GM12801 (cell line): Measurements from ENCODE around the gene ADCK1.

Experiments used
- TF ChIP-seq, protein P1 (sequence below): IDR thresholded peaks from one replicate; pipeline ENCODE4 v1.5.1; 2011; ENCODE audit warnings: control low read depth; ENCODE audit not compliant: insufficient read length; ENCODE audit errors: extremely low read depth

ADCK1 gene

GRCh38 chr14:77862154-77862786, 62.4 kb downstream of the ADCK1 start:
- TF ChIP-seq, protein P1, sequence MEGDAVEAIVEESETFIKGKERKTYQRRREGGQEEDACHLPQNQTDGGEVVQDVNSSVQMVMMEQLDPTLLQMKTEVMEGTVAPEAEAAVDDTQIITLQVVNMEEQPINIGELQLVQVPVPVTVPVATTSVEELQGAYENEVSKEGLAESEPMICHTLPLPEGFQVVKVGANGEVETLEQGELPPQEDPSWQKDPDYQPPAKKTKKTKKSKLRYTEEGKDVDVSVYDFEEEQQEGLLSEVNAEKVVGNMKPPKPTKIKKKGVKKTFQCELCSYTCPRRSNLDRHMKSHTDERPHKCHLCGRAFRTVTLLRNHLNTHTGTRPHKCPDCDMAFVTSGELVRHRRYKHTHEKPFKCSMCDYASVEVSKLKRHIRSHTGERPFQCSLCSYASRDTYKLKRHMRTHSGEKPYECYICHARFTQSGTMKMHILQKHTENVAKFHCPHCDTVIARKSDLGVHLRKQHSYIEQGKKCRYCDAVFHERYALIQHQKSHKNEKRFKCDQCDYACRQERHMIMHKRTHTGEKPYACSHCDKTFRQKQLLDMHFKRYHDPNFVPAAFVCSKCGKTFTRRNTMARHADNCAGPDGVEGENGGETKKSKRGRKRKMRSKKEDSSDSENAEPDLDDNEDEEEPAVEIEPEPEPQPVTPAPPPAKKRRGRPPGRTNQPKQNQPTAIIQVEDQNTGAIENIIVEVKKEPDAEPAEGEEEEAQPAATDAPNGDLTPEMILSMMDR, result no peak

DNA sequence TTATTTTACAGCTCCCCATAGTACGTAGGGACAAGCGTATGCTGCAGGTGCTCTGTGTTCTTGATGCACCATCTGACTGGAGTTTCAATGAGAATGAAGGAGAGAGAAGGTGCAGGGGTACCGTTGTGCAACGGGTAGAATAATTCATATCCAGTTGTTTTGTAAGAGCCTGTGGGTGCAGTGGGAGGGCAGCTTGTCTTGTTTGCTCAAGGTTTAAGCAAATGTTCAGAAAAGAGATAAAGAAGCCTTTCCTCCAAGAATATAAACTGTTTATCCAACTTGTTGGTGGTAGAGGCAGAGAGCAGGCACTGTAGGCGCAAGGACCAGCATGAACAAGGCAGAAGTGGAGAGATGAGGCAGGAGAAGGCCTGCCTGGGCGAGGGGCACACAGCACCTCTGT, 64.2 kb downstream of the ADCK1 start:
- TF ChIP-seq, protein P1, result no peak

- TF ChIP-seq, protein P1, result no peak
Measured at GRCh38 chr14:77864580-77864979, 64.7 kb downstream of the ADCK1 start.

DNA sequence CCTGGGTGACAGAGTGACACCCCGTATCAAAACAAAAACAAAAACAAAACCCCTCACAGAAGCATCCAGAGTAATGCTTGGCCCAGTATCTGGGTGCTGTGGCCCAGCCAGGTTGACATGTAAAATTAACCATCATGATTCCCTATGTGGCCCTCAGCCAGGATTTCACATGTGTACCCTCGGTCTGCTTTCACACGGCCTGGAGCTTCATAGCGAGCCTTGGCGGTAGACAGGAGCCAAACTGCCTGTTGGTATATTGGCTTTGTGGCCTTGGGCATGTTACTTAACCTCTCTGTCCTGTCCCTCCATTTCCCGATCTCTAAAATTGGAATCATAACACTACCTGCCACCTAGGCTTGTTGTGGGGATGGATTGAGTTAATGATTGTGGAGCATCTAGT, 65.5 kb downstream of the ADCK1 start:
- TF ChIP-seq, protein P1, result no peak

- TF ChIP-seq, protein P1, result no peak
Measured at GRCh38 chr14:77866932-77867331, 67.0 kb downstream of the ADCK1 start.

DNA sequence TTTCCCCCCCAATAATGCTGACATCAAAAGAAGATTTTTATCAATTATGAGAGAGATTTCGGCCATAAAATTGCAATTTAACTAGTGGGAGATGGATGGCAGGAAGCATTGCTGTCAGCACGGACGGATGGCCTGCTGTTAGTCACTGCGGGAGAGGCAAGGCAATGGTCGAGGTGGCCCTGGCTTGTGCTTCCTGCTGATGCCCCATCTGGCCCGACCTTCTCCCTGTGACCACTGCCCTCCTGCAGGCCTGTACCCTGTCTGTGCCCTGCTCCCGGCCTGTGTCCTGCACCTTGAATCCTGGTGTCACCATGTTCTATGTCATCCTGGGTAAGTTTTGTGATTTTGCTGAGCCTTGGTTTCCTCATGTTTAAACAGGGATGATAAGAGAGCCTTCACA, 67.6 kb downstream of the ADCK1 start:
- TF ChIP-seq, protein P1, result no peak

DNA sequence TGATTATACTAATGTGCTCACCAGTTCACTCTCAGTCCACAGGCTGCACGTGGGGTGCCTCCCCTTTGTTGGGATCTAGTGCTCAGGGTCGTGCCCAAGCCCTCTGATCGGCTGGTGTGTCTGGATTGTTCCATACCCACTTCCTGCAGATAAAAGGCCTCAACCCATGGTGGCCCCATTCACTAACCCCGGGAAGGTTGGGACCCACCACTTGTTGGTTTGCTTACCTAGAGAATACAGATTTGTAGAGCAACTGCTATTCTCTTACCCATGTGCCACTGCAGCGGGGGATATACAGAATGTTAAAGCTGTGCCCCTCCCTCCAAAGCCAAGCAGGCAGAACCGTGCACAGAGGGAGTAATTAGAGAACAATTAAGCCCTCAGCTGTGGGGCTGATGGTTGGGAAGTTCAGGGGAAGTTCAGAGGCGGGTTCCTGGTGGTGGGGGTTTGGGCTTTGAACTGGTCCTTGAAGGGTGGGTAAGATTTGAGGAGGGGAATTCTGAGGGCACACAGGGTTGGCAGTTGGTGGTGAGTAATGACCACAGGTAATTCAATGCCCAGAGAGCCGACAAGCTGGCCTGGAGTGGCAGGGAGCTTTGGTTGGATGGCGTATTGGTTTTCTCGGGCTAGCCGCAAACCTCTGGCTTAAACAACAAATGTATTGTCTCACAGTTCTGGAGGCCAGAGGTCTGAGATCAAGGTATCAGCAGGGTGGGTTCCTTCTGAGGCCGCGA, 68.8 kb downstream of the ADCK1 start:
- TF ChIP-seq, protein P1, result no peak
